ENCODE measurements around the gene DAD1. TPM values are rescaled to one million over a fixed set of nuclear protein-coding genes. Genes with fewer than 3 reads are reported as not detected.
A peak's percentile ranks its signal among the peaks of the same experiment; 100 is the strongest.

The DAD1 gene
- total and polyA plus RNA-seq, 2 experiments from 2014 or later = 369 to 653 TPM

DNA sequence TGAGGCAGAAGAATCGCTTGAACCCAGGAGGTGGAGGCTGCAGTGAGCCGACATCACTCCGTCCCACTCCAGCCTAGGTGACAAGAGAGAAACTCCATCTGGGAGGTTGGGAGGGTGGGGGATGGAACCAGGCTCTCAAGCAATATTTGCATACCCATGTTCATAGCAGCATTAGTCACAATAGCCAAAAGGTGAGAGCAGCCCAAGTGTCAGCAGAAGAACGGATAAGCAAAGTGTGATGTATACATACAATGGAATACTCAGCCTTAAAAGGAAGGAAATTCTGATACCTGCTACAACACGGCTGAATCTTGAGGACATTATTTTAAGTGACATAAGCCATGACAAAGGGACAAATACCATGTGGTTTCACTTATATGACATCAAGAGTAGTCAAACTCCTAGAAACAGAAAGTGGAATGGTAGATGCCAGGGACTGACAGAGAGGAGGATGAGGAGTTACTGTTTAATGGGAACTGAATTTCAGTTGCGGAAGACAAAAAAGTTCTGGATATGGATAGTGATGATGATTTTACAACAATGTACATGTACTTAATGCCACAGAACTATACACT lies 11.6 kb downstream of the DAD1 start:
- TF ChIP-seq EZH2phosphoT487 (IDR thresholded peaks at IDR 0.05; ENCODE audit: insufficient read depth, low read depth) = no peak
- no peak for TF ChIP-seq EZH2 (IDR thresholded peaks at IDR 0.05; ENCODE audit: insufficient read depth, poor library complexity, severe bottlenecking)
- no peaks in the 10 kb centered on the region for H3K9me3 ChIP-seq (ENCODE audit: low read depth)
- no peak for DNase-seq
- no peak overlapping the region for H3K4me2 ChIP-seq (ENCODE audit: unreplicated experiment)
- H3K4me3 ChIP-seq = no peak overlapping the region
- peaks cover 18% of the 10 kb centered on the region for H3K36me3 ChIP-seq (ENCODE audit: low read depth)
- H3K27me3 ChIP-seq (replicated peaks; ENCODE audit: insufficient read depth) = no peaks in the 10 kb centered on the region
- in situ Hi-C loops (cut with MboI) = loop anchor here (10.0 kb wide), 2 partner anchors 77 to 187 kb away; partner anchors contain the start of gene OXA1L
- peaks cover 27% of the 10 kb centered on the region for H3F3A ChIP-seq (ENCODE audit: insufficient read depth)
- H3K4me1 ChIP-seq (ENCODE audit: insufficient read depth) = peaks cover 12% of the 10 kb centered on the region
- H3K9ac ChIP-seq = no peak overlapping the region
- no peak overlapping the region for H3K27ac ChIP-seq
- no peaks in the 10 kb centered on the region for H3K9me2 ChIP-seq (ENCODE audit: insufficient read depth)
- no peaks in the 10 kb centered on the region for H4K20me1 ChIP-seq (ENCODE audit: insufficient read depth)
- WGBS, 2 experiments (ENCODE audit: low coverage in 1 of 2, low lambda C conversion rate in 2 of 2, missing lambda C conversion rate in 2 of 2) = 80 to 83% methylated on average over 6 of the region's 6 CpGs
- H3K79me2 ChIP-seq (ENCODE audit: insufficient read depth) = peaks cover 88% of the 10 kb centered on the region
- no peak overlapping the region for H2AFZ ChIP-seq

DNA sequence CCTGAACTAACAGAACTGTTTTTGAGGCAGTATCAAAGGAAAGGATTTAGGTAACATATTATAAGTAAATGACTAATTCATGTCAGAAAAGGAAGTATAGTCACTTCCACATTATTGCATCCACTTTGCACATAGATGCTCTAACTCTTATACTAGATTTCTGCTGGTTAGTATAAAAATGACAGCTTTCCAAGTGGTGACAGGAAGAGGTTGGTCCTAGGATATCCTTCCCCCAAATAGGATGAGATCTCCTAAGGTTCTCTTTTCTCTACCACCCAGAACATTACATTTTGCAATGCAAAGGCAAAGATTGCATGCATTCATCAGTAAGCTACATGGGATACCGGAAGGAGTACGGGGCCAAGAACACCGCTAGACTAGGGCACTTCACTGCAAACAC lies 15.2 kb downstream of the DAD1 start:
- Histone ChIP-seq H3K9ac (no peak overlapping the region), H3K4me2 (ENCODE audit: unreplicated experiment) (no peak overlapping the region), H4K20me1 (ENCODE audit: insufficient read depth) (0 out of 2 replicates have a peak, but pooled peaks cover 5% of the 10 kb centered on the region), H2AFZ (no peak overlapping the region), H3K79me2 (ENCODE audit: insufficient read depth) (peaks cover 86% of the 10 kb centered on the region), H3K4me1 (ENCODE audit: insufficient read depth) (peaks cover 31% of the 10 kb centered on the region), H3K9me2 (ENCODE audit: insufficient read depth) (no peaks in the 10 kb centered on the region), H3K27me3 (replicated peaks; ENCODE audit: insufficient read depth) (no peaks in the 10 kb centered on the region), H3K4me3 (no peak overlapping the region), H3K27ac (no peak overlapping the region), H3F3A (ENCODE audit: insufficient read depth) (peaks cover 33% of the 10 kb centered on the region), H3K9me3 (ENCODE audit: low read depth) (no peaks in the 10 kb centered on the region), H3K36me3 (ENCODE audit: low read depth) (peaks cover 27% of the 10 kb centered on the region)
- TF ChIP-seq EZH2 (IDR thresholded peaks at IDR 0.05; ENCODE audit: insufficient read depth, poor library complexity, severe bottlenecking) (no peak), EZH2phosphoT487 (IDR thresholded peaks at IDR 0.05; ENCODE audit: insufficient read depth, low read depth) (no peak)
- 100% methylated on average over 3 of the region's 3 CpGs for WGBS, 2 experiments (ENCODE audit: low coverage in 1 of 2, low lambda C conversion rate in 2 of 2, missing lambda C conversion rate in 2 of 2)
- DNase-seq = no peak
- in situ Hi-C loops (cut with MboI) = loop anchor here (10.0 kb wide), 2 partner anchors 81 to 191 kb away; partner anchors contain the start of gene OXA1L

DNA sequence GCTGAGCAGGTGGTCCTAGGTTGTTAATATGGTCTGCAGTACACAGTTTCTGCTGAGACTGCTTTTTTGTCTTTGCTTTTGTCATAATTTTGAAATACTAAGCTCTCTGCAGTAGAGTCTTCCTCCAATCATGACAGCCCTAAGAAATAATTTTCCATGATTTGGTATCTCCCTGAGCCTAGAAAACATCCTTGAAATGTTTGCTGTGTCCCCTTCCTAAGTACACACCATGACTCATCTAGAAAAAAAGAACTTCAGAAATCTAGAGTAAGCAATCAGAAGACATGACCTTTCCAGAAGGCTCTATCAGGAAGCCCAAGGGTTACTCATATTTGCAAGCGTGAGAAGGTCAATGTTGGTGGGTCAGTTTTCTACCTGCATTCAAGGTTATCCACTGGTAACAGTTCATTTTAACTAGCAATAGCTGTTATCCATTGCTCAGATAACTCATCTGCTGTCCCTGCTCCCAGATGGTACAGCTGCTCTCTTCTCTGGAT lies 16.4 kb downstream of the DAD1 start:
- Histone ChIP-seq H2AFZ (no peak overlapping the region), H3K4me3 (no peak overlapping the region), H3K27ac (peak overlapping the region; percentile 55), H3K36me3 (ENCODE audit: low read depth) (peaks cover 27% of the 10 kb centered on the region), H3K27me3 (replicated peaks; ENCODE audit: insufficient read depth) (no peaks in the 10 kb centered on the region), H4K20me1 (ENCODE audit: insufficient read depth) (0 out of 2 replicates have a peak, but pooled peaks cover 5% of the 10 kb centered on the region), H3K9me3 (ENCODE audit: low read depth) (no peaks in the 10 kb centered on the region), H3K9me2 (ENCODE audit: insufficient read depth) (no peaks in the 10 kb centered on the region), H3K4me1 (ENCODE audit: insufficient read depth) (peaks cover 31% of the 10 kb centered on the region), H3K9ac (peak overlapping the region; percentile 27), H3K79me2 (ENCODE audit: insufficient read depth) (peaks cover 86% of the 10 kb centered on the region), H3F3A (ENCODE audit: insufficient read depth) (peaks cover 33% of the 10 kb centered on the region), H3K4me2 (ENCODE audit: unreplicated experiment) (no peak overlapping the region)
- WGBS, 2 experiments (ENCODE audit: low coverage in 1 of 2, low lambda C conversion rate in 2 of 2, missing lambda C conversion rate in 2 of 2) = 44 to 46% methylated on average over 1 of the region's 1 CpG
- peak; percentile 76 for DNase-seq
- in situ Hi-C loops (cut with MboI) = loop anchor here (10.0 kb wide), 2 partner anchors 82 to 192 kb away; partner anchors contain the start of gene OXA1L
- TF ChIP-seq EZH2 (IDR thresholded peaks at IDR 0.05; ENCODE audit: insufficient read depth, poor library complexity, severe bottlenecking) = no peak
- TF ChIP-seq EZH2phosphoT487 (IDR thresholded peaks at IDR 0.05; ENCODE audit: insufficient read depth, low read depth) = no peak

DNA sequence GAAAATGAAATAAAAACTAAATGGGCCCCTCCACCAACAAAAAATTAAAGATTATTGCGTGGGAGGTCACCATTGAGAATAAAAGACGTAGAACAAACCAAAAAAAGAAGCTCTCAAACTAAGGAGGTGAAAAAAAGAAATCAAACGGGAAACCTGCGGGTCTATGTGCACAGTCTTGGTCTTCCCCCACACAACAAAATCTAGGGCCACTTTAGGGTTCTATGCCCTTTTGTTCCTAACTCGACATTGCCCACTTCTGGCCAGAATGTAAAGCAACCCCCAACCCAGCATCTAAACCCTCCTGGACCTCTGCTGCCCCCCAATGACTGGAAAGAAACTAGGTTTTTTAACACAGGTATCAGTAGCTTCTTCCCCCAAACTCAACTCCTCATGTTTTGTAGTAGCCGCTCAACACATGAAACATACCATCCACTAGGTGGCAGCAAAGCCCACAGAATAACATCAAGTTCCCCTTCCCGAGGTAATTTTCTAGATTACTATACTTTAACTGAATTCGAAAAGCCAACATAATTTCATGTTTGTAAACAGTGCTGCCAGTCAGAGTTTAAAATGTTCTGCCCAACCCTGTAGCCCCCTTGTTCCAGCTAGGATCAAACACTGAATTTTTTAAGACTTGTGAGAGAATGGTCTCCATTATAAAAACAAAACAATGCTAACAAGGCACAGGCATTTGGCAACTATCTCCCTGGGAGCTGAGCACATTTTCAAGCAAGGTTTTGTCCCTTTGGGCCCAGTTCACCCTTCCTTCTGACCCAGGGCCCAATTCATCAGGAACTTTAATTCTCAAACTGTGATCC lies 18.7 kb downstream of the DAD1 start:
- DNase-seq = peak; percentile 76
- peak overlapping the region; percentile 53; the same call in 1 of the 2 replicates for H2AFZ ChIP-seq

More for the DNA sequence above, 18.7 kb downstream of the DAD1 start:
- WGBS, 2 experiments (ENCODE audit: low coverage in 1 of 2, low lambda C conversion rate in 2 of 2, missing lambda C conversion rate in 2 of 2) = 33 to 34% methylated on average over 8 of the region's 8 CpGs
- Histone ChIP-seq H3K9ac (no peak overlapping the region), H3K4me1 (ENCODE audit: insufficient read depth) (peaks cover 31% of the 10 kb centered on the region), H3K79me2 (ENCODE audit: insufficient read depth) (peaks cover 86% of the 10 kb centered on the region), H3K9me2 (ENCODE audit: insufficient read depth) (no peaks in the 10 kb centered on the region), H3K4me2 (ENCODE audit: unreplicated experiment) (peak overlapping the region; percentile 2), H4K20me1 (ENCODE audit: insufficient read depth) (0 out of 2 replicates have a peak, but pooled peaks cover 5% of the 10 kb centered on the region), H3F3A (ENCODE audit: insufficient read depth) (peaks cover 27% of the 10 kb centered on the region), H3K4me3 (no peak overlapping the region), H3K9me3 (ENCODE audit: low read depth) (no peaks in the 10 kb centered on the region), H3K27ac (peak overlapping the region; percentile 32; the same call in 1 of the 2 replicates), H3K27me3 (replicated peaks; ENCODE audit: insufficient read depth) (no peaks in the 10 kb centered on the region), H3K36me3 (ENCODE audit: low read depth) (peaks cover 31% of the 10 kb centered on the region)
- no peak for TF ChIP-seq EZH2phosphoT487 (IDR thresholded peaks at IDR 0.05; ENCODE audit: insufficient read depth, low read depth)
- no peak for TF ChIP-seq EZH2 (IDR thresholded peaks at IDR 0.05; ENCODE audit: insufficient read depth, poor library complexity, severe bottlenecking)
- in situ Hi-C loops (cut with MboI) = loop anchor here (10.0 kb wide), 2 partner anchors 84 to 194 kb away; partner anchors contain the start of gene OXA1L

All from GM23248 (cell line).